Measurements from ENCODE around the gene PNMT.

- TF ChIP-seq ZNF10 (tag by site-specific recombination; IDR thresholded peaks at IDR 0.05): no peak
- no peak for TF ChIP-seq ZNF423 (tag by site-specific recombination; IDR thresholded peaks at IDR 0.05)
- TF ChIP-seq, protein P1, sequence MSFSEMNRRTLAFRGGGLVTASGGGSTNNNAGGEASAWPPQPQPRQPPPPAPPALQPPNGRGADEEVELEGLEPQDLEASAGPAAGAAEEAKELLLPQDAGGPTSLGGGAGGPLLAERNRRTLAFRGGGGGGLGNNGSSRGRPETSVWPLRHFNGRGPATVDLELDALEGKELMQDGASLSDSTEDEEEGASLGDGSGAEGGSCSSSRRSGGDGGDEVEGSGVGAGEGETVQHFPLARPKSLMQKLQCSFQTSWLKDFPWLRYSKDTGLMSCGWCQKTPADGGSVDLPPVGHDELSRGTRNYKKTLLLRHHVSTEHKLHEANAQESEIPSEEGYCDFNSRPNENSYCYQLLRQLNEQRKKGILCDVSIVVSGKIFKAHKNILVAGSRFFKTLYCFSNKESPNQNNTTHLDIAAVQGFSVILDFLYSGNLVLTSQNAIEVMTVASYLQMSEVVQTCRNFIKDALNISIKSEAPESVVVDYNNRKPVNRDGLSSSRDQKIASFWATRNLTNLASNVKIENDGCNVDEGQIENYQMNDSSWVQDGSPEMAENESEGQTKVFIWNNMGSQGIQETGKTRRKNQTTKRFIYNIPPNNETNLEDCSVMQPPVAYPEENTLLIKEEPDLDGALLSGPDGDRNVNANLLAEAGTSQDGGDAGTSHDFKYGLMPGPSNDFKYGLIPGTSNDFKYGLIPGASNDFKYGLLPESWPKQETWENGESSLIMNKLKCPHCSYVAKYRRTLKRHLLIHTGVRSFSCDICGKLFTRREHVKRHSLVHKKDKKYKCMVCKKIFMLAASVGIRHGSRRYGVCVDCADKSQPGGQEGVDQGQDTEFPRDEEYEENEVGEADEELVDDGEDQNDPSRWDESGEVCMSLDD (tag by site-specific recombination; IDR thresholded peaks at IDR 0.05): no peak
- TF ChIP-seq CTCF (tag by site-specific recombination; IDR thresholded peaks at IDR 0.05): no peak
- no peak for TF ChIP-seq MZF1 (tag by site-specific recombination; IDR thresholded peaks at IDR 0.05; ENCODE audit: borderline replicate concordance)
- no peak for TF ChIP-seq ZNF621 (tag by site-specific recombination; IDR thresholded peaks at IDR 0.05)
- TF ChIP-seq, protein P2, sequence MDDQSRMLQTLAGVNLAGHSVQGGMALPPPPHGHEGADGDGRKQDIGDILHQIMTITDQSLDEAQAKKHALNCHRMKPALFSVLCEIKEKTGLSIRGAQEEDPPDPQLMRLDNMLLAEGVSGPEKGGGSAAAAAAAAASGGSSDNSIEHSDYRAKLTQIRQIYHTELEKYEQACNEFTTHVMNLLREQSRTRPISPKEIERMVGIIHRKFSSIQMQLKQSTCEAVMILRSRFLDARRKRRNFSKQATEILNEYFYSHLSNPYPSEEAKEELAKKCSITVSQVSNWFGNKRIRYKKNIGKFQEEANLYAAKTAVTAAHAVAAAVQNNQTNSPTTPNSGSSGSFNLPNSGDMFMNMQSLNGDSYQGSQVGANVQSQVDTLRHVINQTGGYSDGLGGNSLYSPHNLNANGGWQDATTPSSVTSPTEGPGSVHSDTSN (CRISPR knock-in tag; IDR thresholded peaks at IDR 0.05): no peak
- TF ChIP-seq ZNF571 (tag by site-specific recombination; IDR thresholded peaks at IDR 0.05): no peak
- TF ChIP-seq GLI2 (tag by site-specific recombination; IDR thresholded peaks at IDR 0.05; ENCODE audit: borderline replicate concordance, low read depth): no peak
- no peak for TF ChIP-seq ZNF112 (tag by site-specific recombination; IDR thresholded peaks at IDR 0.05)
- TF ChIP-seq, protein P3, sequence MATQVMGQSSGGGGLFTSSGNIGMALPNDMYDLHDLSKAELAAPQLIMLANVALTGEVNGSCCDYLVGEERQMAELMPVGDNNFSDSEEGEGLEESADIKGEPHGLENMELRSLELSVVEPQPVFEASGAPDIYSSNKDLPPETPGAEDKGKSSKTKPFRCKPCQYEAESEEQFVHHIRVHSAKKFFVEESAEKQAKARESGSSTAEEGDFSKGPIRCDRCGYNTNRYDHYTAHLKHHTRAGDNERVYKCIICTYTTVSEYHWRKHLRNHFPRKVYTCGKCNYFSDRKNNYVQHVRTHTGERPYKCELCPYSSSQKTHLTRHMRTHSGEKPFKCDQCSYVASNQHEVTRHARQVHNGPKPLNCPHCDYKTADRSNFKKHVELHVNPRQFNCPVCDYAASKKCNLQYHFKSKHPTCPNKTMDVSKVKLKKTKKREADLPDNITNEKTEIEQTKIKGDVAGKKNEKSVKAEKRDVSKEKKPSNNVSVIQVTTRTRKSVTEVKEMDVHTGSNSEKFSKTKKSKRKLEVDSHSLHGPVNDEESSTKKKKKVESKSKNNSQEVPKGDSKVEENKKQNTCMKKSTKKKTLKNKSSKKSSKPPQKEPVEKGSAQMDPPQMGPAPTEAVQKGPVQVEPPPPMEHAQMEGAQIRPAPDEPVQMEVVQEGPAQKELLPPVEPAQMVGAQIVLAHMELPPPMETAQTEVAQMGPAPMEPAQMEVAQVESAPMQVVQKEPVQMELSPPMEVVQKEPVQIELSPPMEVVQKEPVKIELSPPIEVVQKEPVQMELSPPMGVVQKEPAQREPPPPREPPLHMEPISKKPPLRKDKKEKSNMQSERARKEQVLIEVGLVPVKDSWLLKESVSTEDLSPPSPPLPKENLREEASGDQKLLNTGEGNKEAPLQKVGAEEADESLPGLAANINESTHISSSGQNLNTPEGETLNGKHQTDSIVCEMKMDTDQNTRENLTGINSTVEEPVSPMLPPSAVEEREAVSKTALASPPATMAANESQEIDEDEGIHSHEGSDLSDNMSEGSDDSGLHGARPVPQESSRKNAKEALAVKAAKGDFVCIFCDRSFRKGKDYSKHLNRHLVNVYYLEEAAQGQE (tag by site-specific recombination; IDR thresholded peaks at IDR 0.05): no peak
- no peak for TF ChIP-seq ZNF792 (tag by site-specific recombination; IDR thresholded peaks at IDR 0.05)
Observed at GRCh38 chr17:39662551-39663339, 5.5 kb upstream of the PNMT start.
